ENCODE data around the gene HTRA1. TPM values are rescaled to one million over a fixed set of nuclear protein-coding genes. Genes with fewer than 3 reads are reported as not detected.

Gene HTRA1
- total and polyA plus RNA-seq, 2 of the 4 experiments (the other 2 are of a cell fraction) = 28.5 to 108 TPM

DNA sequence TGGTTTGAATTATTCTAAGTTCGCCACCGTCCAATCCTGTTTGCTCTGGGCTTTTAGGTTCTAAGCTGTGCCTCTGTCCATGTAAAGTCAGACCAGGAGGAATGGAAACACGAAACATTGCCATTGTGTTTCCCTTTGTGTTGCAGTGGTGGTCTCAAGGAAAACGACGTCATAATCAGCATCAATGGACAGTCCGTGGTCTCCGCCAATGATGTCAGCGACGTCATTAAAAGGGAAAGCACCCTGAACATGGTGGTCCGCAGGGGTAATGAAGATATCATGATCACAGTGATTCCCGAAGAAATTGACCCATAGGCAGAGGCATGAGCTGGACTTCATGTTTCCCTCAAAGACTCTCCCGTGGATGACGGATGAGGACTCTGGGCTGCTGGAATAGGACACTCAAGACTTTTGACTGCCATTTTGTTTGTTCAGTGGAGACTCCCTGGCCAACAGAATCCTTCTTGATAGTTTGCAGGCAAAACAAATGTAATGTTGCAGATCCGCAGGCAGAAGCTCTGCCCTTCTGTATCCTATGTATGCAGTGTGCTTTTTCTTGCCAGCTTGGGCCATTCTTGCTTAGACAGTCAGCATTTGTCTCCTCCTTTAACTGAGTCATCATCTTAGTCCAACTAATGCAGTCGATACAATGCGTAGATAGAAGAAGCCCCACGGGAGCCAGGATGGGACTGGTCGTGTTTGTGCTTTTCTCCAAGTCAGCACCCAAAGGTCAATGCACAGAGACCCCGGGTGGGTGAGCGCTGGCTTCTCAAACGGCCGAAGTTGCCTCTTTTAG is 52.9 kb downstream of the HTRA1 start:
- in situ Hi-C loops (cut with MboI; ENCODE audit: low sequenced_read_pairs) = no loop called here

More for the DNA sequence above, 52.9 kb downstream of the HTRA1 start:
- TF ChIP-seq SMC3 (IDR thresholded peaks at IDR 0.05; ENCODE audit: low read depth, low read length) (no peak), MAFK (IDR thresholded peaks at IDR 0.05; ENCODE audit: low read depth, low read length) (peak; percentile 8; the same call in 1 of the 2 replicates), MXI1 (IDR thresholded peaks at IDR 0.05; ENCODE audit: borderline replicate concordance, low read depth, low read length) (no peak), CHD1 (IDR thresholded peaks at IDR 0.05; ENCODE audit: low read depth, low read length) (no peak)
- TF ChIP-seq, protein P1, sequence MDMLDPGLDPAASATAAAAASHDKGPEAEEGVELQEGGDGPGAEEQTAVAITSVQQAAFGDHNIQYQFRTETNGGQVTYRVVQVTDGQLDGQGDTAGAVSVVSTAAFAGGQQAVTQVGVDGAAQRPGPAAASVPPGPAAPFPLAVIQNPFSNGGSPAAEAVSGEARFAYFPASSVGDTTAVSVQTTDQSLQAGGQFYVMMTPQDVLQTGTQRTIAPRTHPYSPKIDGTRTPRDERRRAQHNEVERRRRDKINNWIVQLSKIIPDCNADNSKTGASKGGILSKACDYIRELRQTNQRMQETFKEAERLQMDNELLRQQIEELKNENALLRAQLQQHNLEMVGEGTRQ (IDR thresholded peaks at IDR 0.05; ENCODE audit: low read depth, low read length) = no peak
- ATAC-seq (ENCODE audit: low read depth) (peak; percentile 42; the same call in 1 of the 2 replicates), DNase-seq (peak; percentile 55)
- H3K9ac ChIP-seq (ENCODE audit: low read depth, low read length) = no peak overlapping the region
- H2BK15ac ChIP-seq (ENCODE audit: low read depth, low read length) = no peak overlapping the region
- no peak overlapping the region for H3K4me3 ChIP-seq (ENCODE audit: insufficient read depth, low read depth, low read length)
- H4K91ac ChIP-seq (ENCODE audit: insufficient read depth, low read depth, low read length) = no peak overlapping the region
- no peak overlapping the region for H3K23ac ChIP-seq (ENCODE audit: low read depth, low read length)
- no peak overlapping the region for H4K5ac ChIP-seq (ENCODE audit: low read depth, low read length)
- H2BK5ac ChIP-seq (ENCODE audit: low read depth, low read length, poor library complexity, severe bottlenecking) = no peak overlapping the region
- 94% methylated on average over 12 of the region's 22 CpGs; no CpG with 5 or more reads in 1 of the 2 experiments for WGBS, 2 experiments (ENCODE audit: extremely low coverage in 2 of 2, insufficient read length in 1 of 2)
- H3K4me2 ChIP-seq (ENCODE audit: low read depth, low read length) = no peak overlapping the region
- no peak overlapping the region for H2AK9ac ChIP-seq (replicated peaks; ENCODE audit: low read depth, low read length, poor library complexity)
- no peak overlapping the region for H3K4ac ChIP-seq (ENCODE audit: low read depth, low read length)
- no peak overlapping the region for H4K8ac ChIP-seq (ENCODE audit: low read depth in 2 of 2, low read length in 2 of 2)
- H4K20me1 ChIP-seq (ENCODE audit: insufficient read depth, low read length) = no peaks in the 10 kb centered on the region
- H3K79me1 ChIP-seq (ENCODE audit: low read depth in 1 of 2, low read length in 2 of 2) = no peaks in the 10 kb centered on the region
- H3K27me3 ChIP-seq (ENCODE audit: control insufficient read depth, insufficient read depth, low read length) = no peaks in the 10 kb centered on the region
- no peak overlapping the region for H2BK20ac ChIP-seq (ENCODE audit: low read depth, low read length)
- no peak overlapping the region for H2AK5ac ChIP-seq (ENCODE audit: low read depth, low read length)
- peaks cover 27% of the 10 kb centered on the region for H3K36me3 ChIP-seq (ENCODE audit: control insufficient read depth, insufficient read depth, low read length)
- H2BK120ac ChIP-seq (ENCODE audit: low read depth, low read length) = no peak overlapping the region
- H3K56ac ChIP-seq (ENCODE audit: extremely low read depth, insufficient read depth, low read length) = no peak overlapping the region
- no peaks in the 10 kb centered on the region for H3K9me3 ChIP-seq (ENCODE audit: control insufficient read depth, insufficient read depth, low read length)
- peaks cover 4% of the 10 kb centered on the region for H3K9me1 ChIP-seq (ENCODE audit: insufficient read depth, low read length)
- H3K18ac ChIP-seq (ENCODE audit: low read depth, low read length) = no peak overlapping the region
- intact Hi-C loops (cut with micrococcal nuclease) (no loop called here), dilution Hi-C loops (cut with HindIII; ENCODE audit: low sequenced_read_pairs, unreplicated experiment) (no loop called here)
- CTCF ChIA-PET = interaction anchor here (1.0 kb wide), 1 partner anchor 372 kb away, joined by 3 read pairs; no protein-coding TSS in a partner anchor
- H2AFZ ChIP-seq (replicated peaks; ENCODE audit: low read length, poor library complexity) = no peak overlapping the region
- H3K4me1 ChIP-seq (ENCODE audit: control insufficient read depth, insufficient read depth, low read length) = no peaks in the 10 kb centered on the region
- no peak overlapping the region for H3K14ac ChIP-seq (replicated peaks; ENCODE audit: low read depth, low read length)
- POLR2A ChIA-PET (ENCODE audit: unreplicated experiment) = no interaction called here
- H3K27ac ChIP-seq (ENCODE audit: insufficient read depth, low read length) = no peak overlapping the region
- TSS peak; percentile 100 for BruUV-seq (replicated peaks)

All from IMR-90 (cell line).